ENCODE measurements around the gene ADGRV1.
"Not testable (repeated sequence)": the region's sequence is repeated elsewhere in the genome, so short reads cannot be mapped to it uniquely, and the experiment has no call there.

ADGRV1 gene

DNA sequence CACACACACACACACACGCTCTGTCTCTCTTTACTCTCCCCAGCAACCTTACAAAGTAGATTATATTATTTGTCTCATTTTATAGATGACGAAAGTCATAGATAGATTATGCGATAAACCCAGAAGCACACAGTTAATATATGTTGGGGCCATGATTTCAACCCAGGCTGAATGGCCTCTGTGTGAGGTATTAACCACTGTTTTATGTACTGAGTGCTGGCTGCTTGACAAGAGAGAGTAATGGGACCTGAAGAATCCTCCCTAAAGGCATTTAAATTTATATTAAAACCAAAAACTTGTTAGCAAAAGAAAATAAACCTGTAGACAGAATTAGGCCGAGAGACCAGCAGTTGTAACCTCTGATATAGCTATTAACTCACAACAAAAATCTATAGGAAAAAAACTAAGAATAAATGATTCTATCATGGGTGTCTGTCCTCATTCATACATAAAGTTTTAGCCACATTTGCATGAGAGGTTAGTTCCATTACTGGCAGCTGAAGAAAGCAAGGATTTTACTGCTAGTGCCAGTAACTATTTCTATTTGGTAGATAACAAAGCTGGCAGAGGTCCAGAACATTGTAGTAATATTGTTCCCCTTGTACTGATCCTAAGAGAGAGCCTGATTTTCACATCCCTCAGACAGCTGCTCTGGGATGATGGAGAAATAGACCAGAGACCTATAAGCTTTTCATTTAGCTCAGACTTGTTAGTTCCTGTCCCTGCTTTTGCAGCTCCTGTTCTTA is 250.9 kb downstream of the ADGRV1 start:
- no peak for DNase-seq (ENCODE audit: low spot score)

DNA sequence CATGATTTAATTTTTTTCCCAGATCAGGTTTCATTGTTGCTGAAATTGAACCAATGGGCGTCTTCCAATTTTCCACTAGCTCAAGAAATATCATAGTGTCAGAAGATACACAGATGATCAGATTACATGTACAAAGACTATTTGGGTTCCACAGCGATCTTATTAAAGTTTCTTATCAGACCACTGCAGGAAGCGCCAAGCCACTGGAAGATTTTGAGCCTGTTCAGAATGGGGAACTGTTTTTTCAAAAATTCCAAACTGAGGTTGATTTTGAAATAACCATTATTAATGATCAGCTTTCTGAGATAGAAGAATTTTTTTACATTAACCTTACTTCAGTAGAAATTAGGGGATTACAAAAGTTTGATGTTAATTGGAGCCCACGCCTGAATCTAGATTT is 251.6 kb downstream of the ADGRV1 start:
- no peak for DNase-seq (ENCODE audit: low spot score)

DNA sequence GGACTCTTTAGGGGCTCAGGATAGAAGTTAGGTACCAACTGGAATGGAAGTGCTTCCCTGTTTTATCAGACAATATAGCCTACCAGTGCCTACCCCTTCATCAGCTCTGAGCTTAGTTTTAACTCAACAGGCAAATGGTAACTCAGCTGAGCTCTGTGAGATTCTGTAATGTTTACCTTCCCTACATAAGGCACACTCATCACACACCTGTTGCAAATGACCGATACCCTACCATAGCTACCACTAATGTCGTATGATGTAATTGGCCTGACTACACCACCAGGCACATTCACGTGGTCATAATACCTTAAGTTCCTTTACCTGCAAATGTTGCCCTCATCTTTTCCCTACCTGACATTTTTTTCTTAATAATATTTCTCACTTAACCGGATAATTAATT is 254.8 kb downstream of the ADGRV1 start:
- DNase-seq (ENCODE audit: low spot score): no peak

DNA sequence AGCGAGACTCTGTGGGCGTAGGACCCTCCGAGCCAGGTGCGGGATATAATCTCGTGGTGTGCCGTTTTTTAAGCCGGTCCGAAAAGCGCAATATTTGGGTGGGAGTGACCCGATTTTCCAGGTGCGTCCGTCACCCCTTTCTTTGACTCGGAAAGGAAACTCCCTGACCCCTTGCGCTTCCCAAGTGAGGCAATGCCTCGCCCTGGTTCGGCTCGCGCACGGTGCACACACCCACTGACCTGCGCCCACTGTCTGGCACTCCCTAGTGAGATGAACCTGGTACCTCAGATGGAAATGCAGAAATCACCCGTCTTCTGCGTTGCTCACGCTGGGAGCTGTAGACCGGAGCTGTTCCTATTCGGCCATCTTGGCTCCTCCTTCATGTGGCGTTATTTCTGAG is 263.5 kb downstream of the ADGRV1 start:
- not testable (repeated sequence) for DNase-seq (ENCODE audit: low spot score)

DNA sequence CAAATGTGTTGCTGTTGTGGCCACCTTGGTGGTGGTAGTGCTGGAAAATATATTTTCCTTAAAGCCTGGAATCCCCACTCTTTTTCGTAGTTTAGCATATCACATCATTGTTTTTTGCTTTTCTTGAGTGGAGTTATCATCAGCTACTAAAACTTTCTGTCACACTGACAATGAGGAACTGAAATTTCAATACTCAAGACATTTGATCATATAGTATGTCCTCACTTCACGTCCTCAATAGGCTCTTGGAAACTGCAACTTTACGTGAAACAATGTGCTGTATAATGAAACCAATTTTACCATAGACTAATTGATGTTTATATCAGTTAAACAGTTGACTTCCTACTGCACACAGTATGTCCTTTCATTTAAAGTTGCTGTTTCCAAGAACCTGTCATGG is 265.8 kb downstream of the ADGRV1 start:
- DNase-seq (ENCODE audit: low spot score): no peak

DNA sequence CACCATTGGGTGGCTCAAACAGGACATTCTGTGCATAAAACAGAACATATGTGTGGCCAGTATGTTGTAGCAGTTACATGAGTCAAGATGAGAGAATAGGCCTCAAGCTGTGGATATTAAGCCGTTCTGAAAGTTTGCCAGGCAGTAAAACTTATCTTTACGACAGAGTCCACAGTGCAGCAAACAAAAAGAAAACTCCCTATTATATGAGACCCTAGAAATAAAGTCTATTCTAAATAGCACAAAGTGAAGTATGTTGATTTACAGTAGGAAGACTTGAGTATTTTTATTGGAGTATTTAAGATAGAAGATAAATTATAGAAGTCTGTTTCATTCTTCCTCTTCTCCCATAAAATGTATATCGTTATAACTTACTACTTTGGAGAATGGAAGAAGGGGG is 271.5 kb downstream of the ADGRV1 start:
- DNase-seq (ENCODE audit: low spot score): no peak

DNA sequence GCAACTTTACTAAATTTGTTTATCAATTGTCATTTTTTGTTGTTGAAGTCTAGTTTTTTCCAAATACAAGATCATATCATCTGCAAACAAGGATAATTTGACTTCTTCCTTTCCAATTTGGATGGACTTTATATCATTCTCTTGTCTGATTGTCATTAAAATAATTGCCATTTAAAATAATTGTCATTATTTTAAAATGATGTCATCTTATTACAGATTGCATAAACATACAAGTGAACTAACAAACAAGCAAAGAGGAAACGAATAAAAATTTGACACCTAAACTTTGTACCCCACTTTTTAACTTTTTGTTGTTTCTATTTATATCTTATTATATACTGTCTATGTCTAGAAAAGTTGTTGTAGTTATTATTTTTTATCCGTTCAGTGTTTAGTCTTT is 275.2 kb downstream of the ADGRV1 start:
- no peak for DNase-seq (ENCODE audit: low spot score)

DNA sequence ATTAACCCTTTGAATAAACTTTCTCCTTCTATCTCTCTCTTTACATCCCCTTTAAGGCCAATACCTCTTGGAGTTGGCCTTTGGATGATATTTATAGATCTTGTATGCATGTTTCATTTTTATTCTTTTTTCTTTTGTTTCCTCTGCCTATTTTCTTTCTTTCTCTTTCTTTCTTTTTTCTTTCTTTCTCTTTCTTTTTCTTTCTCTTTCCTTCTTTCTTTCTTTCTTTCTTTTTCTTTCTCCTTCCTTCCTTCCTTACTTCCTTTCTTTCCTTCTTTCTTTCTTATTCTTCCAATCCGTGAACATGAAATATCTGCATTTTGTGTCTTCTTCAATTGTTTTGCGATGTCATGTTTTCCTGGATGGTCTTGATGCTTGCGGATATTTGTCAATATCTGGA is 276.1 kb downstream of the ADGRV1 start:
- no peak for DNase-seq (ENCODE audit: low spot score)

DNA sequence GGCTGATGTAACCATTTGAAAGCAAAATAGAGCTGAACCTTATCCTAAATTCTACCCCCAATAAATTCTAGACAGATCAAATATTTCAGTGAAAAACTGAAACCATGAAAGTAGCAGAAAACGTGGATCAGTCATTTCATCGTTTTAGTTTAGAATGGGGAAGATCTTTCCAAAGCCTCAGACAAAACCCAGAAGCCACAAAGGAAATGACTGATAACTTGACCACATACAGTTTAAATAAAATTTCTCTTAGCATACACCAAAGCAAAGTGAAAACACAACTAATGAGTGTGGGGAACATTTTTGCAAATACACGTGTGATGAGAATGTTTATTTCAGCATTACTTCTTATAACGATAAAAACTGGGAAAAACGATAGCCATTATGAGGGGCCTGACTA is 284.8 kb downstream of the ADGRV1 start:
- no peak for DNase-seq (ENCODE audit: low spot score)

DNA sequence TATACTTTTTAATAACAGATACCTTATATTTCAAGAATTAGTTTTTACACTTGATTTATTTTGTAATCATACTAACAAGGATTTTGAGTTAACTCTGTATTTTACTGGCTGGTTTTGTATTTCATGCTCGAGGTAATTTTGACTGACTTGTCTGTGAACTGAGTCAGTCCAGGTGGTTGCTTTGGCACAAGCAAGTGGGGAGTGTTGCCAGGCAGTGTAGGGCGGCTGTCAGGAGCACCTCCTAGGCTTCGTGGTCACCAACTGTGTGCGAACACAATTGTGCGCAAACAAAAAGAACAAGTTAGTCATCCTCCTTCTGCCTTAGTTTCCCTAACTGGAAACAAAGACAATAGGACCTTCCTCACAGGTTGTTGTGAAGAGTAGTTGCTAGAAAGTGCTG is 286.3 kb downstream of the ADGRV1 start:
- no peak for DNase-seq (ENCODE audit: low spot score)

DNA sequence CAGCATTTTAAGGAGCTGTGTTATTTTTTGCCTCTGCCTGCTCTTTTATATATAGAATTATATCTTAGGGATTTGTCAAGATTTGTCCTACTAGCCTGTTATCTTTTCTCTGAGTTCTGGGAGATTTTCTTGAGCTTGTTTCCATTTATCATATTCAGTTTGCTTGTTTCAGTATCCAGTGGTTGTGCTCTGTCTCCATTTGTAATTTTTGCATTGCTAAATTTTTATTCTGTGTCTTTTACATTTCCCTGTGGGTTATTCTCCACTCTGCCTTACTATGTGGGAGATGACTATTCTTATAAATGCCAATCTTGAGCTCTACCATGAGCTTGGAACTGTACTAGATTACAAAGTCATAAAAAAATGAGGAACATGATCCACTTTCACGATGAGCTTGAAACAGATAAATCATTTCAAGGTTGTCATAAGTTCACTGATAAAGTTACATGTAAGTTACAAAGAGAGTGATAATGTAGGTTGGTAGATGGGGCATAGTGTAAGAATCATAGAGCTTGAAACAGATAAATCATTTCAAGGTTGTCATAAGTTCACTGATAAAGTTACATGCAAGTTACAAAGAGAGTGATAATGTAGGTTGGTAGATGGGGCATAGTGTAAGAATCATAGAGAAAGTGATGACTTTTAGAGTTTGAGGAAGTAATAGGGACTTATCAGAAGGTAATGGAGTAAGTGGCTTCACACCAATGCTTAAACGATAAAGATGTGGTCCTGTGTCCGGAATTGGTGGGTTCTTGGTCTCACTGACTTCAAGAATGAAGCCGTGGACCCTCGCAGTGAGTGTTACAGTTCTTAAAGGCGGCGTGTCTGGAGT is 287.3 kb downstream of the ADGRV1 start:
- no peak for DNase-seq (ENCODE audit: low spot score)

DNA sequence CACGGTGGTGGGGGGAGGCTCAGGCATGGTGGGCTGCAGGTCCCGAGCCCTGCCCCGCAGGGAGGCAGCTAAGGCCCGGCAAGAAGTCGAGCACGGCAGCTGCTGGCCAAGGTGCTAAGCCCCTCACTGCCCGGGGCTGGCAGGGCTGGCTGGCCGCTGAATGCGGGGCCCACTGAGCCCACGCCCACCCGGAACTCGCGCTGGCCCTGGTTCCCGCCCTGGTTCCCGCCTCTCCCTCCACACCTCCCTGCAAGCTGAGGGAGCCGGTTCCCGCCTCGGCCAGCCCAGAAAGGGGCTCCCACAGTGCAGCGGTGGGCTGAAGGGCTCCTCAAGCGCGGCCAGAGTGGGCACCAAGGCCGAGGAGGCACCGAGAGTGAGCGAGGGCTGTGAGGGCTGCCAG is 289.0 kb downstream of the ADGRV1 start:
- DNase-seq (ENCODE audit: low spot score): not testable (repeated sequence)

DNA sequence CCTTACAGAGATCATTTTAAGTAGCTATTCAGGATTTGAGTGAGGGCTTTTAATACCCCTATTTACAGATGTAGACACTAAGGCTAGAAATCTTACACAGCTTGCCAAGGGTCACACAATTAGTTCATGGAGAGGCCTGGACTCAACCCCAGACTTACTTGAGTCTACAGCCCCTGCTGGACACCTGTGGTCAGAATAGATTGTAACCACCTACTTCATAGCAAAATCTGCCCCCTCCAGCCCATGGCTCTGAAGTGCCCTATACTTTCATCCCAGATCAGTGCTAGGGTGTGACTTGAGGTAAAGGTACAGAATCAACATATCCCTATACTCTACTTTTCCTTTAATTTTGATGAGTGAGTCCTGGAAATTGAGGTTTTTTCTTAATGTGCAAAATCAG is 291.3 kb downstream of the ADGRV1 start:
- DNase-seq (ENCODE audit: low spot score): no peak

DNA sequence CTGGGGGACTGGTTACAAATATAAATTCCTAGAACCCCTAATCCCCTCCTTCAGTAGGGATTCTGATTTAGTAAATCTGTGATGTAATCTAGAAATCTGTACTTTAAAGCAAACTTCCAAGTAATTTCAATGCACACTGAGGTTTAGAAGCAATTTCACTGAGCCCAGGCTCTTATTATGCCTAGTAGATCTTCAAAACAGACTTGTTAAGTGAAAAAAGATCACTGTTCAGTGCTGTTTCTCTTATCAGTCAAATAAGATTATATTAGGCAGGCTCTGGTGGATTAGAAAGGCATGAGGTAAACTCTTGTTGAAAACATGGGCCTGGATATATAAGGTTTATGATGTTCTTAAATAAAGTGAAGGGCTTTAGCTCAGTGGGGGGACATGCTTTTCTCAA is 293.9 kb downstream of the ADGRV1 start:
- DNase-seq (ENCODE audit: low spot score): no peak

DNA sequence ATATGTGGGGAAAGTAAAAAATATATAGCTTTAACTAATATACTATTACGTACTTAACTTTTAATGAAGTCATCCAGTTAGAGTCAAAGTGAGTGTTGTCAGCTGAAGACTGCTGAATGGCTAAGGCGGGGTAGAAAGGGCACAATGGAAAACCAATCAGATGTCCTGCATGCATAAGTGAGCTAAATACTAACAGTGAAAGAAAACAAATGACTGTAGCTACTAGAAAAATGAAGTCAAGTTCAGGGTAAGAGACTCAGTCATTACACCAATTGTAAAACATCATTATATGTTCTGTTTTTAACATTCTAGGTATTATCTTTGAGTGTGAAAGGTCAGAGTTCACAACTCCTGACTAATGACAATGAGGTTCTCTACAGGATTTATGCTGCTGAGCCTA is 295.2 kb downstream of the ADGRV1 start:
- no peak for DNase-seq (ENCODE audit: low spot score)

DNA sequence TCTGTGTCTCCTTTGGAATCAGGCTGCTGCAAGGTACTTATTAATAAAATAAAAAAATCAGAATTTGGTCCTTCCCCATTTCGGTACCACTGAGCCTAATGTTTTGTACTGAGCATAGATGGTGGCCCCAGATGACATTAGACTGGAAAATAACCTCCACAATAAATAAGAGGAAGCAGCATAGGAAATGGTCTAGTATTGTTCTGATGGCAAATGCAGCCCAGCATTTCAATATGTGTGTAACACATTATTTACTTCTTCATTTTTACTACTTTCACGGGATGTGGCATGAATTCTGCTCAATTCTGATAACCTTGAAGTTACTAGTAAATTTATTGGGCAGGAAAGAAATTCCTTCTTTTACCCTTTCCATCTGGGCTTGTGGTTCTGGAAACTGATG is 295.6 kb downstream of the ADGRV1 start:
- no peak for DNase-seq (ENCODE audit: low spot score)

DNA sequence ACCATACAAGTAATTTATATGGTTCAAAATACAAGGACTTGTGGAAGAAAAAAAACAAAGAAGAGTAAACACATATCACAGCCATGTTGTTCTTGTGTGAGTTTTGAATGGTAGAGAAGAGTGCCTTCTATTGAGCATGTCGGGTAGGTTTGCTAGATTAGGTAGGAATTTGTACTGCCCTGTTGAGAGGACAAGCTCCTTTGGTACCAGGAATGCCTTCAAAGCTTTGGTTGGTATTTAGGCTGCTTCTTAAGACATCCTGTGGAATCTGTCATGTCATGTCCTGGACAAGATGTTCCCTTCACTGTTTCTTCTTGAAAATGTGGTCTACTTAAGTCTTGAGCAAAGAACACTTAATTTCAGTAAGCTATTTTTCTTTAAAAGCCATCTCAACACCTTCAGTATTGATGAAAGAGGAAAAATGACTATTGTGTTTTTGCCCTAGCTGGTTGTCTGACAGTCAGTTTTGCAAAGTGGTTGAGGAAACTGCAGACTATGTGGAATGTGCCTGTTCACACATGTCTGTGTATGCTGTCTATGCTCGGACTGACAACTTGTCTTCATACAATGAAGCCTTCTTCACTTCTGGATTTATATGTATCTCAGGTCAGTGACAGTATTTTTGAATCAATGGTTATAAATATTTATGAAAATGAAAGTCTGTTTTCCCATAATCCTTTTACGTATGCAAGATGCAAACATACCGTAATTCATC is 296.9 kb downstream of the ADGRV1 start:
- DNase-seq (ENCODE audit: low spot score): no peak

DNA sequence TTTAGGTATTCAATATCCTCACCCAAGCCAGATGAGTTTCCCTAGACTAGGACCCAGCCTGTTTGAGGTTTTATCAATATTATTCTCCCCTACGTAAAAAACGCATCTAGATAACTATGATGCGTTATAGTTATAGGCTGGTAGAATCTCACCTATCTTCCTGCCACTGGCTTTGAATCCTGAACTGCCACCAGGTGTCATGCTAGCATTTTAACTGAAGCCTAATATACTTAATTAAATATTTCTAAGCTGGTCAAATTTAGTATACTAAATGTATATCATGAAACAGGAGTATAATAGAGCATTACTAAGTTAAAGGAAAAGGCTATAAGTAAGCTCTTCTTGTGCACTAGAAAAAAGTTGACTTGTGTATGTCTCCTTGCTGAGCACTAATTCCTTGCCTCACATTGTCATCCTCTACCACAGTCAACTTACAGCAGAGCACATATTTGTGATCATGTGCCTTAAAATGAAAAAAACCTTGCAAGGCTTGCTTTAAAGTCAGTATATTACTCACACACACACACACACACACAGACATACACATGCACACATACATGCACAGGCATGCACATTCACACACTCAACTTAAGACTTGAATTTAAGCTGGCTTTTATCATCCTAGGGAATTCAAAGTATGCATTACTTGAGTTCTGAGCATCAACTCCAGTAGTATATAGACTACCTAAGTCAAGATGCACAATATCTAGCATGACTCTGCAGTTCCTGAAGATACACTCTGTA is 303.4 kb downstream of the ADGRV1 start:
- no peak for DNase-seq (ENCODE audit: low spot score)

DNA sequence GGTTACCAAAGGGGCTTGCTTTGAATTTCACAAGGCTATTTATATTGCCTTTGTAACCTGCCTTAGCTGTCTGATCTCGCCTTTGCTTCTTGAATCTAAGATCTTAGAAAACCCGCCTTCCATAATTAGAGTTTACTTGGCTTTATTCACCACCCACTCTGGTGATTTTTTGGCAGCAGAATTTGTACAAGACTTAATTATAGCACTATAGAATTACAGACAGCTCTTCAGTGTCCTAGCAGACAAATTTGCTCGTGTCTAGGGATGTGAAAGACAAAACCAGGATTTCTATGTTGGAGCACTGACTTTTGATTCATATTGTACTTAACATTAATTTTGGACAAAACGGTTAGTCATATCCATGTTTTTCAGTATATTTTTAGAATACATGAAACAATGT is 306.6 kb downstream of the ADGRV1 start:
- no peak for DNase-seq (ENCODE audit: low spot score)

DNA sequence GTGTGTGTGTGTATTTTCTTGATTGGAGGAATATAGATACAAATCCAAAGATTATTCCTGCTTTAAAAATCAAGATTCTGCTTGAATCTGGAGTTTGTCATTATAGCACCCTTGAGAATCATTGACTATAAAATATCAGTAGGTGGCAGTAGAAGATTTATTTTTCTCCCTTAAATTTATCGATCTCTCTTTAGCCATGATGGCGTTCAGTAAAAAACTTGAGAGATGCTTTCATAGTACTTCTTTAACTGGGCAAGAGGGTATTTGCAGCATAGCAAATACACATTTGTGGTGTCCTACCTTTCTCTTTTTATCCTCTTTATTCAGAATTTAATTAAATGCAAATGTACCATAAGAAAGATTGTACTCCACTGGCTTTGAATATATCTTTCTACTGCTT is 307.7 kb downstream of the ADGRV1 start:
- peak; percentile 66 for DNase-seq (ENCODE audit: low spot score)

DNA sequence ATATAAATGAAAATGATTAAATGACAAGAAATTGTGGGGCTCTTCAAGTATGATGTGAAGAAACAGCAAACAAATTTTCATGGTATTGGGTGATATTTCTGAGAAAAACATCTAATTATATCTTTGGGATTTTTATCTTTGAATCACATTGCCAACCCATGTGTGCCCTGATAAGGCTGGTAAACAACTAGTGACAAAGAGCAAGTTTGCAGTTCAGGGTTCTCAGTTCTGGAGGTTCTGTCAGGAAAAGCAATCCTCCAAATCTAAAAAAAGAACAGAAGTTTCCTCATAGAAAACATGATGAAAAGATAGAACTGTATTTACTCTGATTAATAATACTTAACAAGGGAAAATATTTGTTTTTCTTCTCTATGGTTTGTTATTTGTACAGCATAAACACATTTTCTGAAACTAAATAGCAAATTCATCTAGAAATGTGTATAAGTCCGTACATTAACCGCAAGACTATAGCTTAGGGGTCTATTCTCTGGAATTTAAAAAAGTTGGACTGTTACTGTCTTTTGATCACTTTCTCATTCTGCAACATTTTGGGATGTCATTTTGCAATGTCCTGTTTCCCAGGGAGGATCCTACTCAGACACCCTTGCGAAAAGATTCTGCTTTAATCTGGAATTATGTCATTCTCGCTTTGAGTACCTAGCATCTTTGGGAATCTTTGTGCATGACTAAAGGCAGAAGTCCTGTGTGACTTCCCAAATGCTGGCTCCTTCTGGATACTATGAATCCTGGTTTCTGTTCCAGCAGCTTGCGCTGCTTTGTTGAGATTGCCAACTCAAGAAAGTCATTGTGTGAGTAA is 308.5 kb downstream of the ADGRV1 start:
- DNase-seq (ENCODE audit: low spot score): no peak

Data from LoVo (cell line).